SK-N-MC (cell line): ENCODE data around the gene NPAS2.

ENCODE experiments used
- EZH2 ChIP-seq: fragments of 200-600 bp; sonication (generic); IDR thresholded peaks from one replicate; pipeline ENCODE4 v1.6.1; 2017; ENCODE audit warnings: antibody characterized with exemption
- POLR2AphosphoS5 ChIP-seq: IDR thresholded peaks from 2 replicates; pipeline ENCODE4 v1.6.1; 2012; ENCODE audit warnings: mild to moderate bottlenecking, low read depth, low read length, borderline replicate concordance

GRCh38 chr2:100780203-100781008 is 39.5 kb upstream of the NPAS2 start:
- TF ChIP-seq POLR2AphosphoS5 (no peak), EZH2 (no peak)
